H9 (cell line): ENCODE measurements around the gene PLD5. TPM values are rescaled to one million over a fixed set of nuclear protein-coding genes. Genes with fewer than 3 reads are reported as not detected.

Experiments used
- DNase-seq: peaks from one replicate; pipeline ENCODE4 v3.0.0-alpha.2; 2017
- H2AFZ ChIP-seq: one replicate; pipeline ENCODE4 v1.6.1; 2013; ENCODE audit warnings: mild to moderate bottlenecking, low read length, control low read depth, moderate library complexity
- H2AK5ac ChIP-seq: 2 replicates; pipeline ENCODE4 v1.6.1; 2013; ENCODE audit warnings: low read length, control low read depth, mixed read lengths; ENCODE audit not compliant: insufficient read length
- H2BK120ac ChIP-seq: one replicate; pipeline ENCODE4 v1.6.1; 2013; ENCODE audit warnings: low read depth, mild to moderate bottlenecking, low read length, control low read depth, inconsistent platforms; ENCODE audit not compliant: poor library complexity, severe bottlenecking
- H2BK12ac ChIP-seq: 2 replicates; pipeline ENCODE4 v1.6.1; 2013; ENCODE audit warnings: low read length, control low read depth, mixed read lengths, low read depth; ENCODE audit not compliant: insufficient read length
- H2BK15ac ChIP-seq: 2 replicates; pipeline ENCODE4 v1.6.1; 2013; ENCODE audit warnings: low read depth, low read length, control low read depth
- H2BK20ac ChIP-seq: one replicate; pipeline ENCODE4 v1.6.1; 2013; ENCODE audit warnings: low read depth, mild to moderate bottlenecking, low read length, control low read depth, inconsistent platforms; ENCODE audit not compliant: poor library complexity, severe bottlenecking
- H2BK5ac ChIP-seq: 2 replicates; pipeline ENCODE4 v1.6.1; 2013; ENCODE audit warnings: low read length, control low read depth, mixed read lengths; ENCODE audit not compliant: insufficient read length
- H3K14ac ChIP-seq: 2 replicates; pipeline ENCODE4 v1.6.1; 2013; ENCODE audit warnings: low read length, control low read depth; ENCODE audit not compliant: insufficient read depth
- H3K18ac ChIP-seq: 2 replicates; pipeline ENCODE4 v1.6.1; 2013; ENCODE audit warnings: low read depth, mild to moderate bottlenecking, mixed read lengths, low read length, control low read depth; ENCODE audit not compliant: insufficient read length
- H3K23ac ChIP-seq: 2 replicates; pipeline ENCODE4 v1.6.1; 2013; ENCODE audit warnings: low read length, control low read depth, mixed read lengths, low read depth; ENCODE audit not compliant: insufficient read length
- H3K23me2 ChIP-seq: 2 replicates; pipeline ENCODE4 v1.6.1; 2013; ENCODE audit warnings: low read depth, mild to moderate bottlenecking, mixed read lengths, low read length, control low read depth; ENCODE audit not compliant: insufficient read length, poor library complexity, severe bottlenecking
- H3K27ac ChIP-seq: 2 replicates; pipeline ENCODE4 v1.5.1; 2013; ENCODE audit warnings: low read length, control low read depth, mixed read lengths, low read depth; ENCODE audit not compliant: insufficient read length
- H3K27me3 ChIP-seq: 2 replicates; pipeline ENCODE4 v1.6.1; 2013; ENCODE audit warnings: low read length, control low read depth, inconsistent platforms; ENCODE audit not compliant: insufficient read depth
- H3K4ac ChIP-seq: 2 replicates; pipeline ENCODE4 v1.6.1; 2013; ENCODE audit warnings: low read depth, mild to moderate bottlenecking, control low read depth, inconsistent platforms, low read length, moderate library complexity
- H3K4me1 ChIP-seq: 2 replicates; pipeline ENCODE4 v1.6.1; 2013; ENCODE audit warnings: low read length, control low read depth, inconsistent platforms; ENCODE audit not compliant: insufficient read depth
- H3K4me2 ChIP-seq: 2 replicates; pipeline ENCODE4 v1.6.1; 2013; ENCODE audit warnings: low read length, control low read depth, mixed read lengths; ENCODE audit not compliant: insufficient read length, insufficient read depth
- H3K56ac ChIP-seq: 2 replicates; pipeline ENCODE4 v1.6.1; 2013; ENCODE audit warnings: low read depth, mild to moderate bottlenecking, mixed read lengths, low read length, control low read depth; ENCODE audit not compliant: insufficient read length
- H3K79me1 ChIP-seq: 2 replicates; pipeline ENCODE4 v1.6.1; 2013; ENCODE audit warnings: low read depth, mild to moderate bottlenecking, moderate library complexity, low read length, control low read depth, inconsistent platforms; ENCODE audit not compliant: insufficient read depth, poor library complexity, severe bottlenecking
- H3K79me2 ChIP-seq: 2 replicates; pipeline ENCODE4 v1.6.1; 2013; ENCODE audit warnings: low read length, control low read depth, inconsistent platforms; ENCODE audit not compliant: insufficient read depth
- H3K9ac ChIP-seq: 2 replicates; pipeline ENCODE4 v1.6.1; 2013; ENCODE audit warnings: low read length, control low read depth, mixed read lengths; ENCODE audit not compliant: insufficient read length; ENCODE audit errors: extremely low read depth
- H3K9me3 ChIP-seq: one replicate; pipeline ENCODE4 v1.6.1; 2013; ENCODE audit warnings: low read depth, low read length, inconsistent platforms; ENCODE audit not compliant: control insufficient read depth
- H3T11ph ChIP-seq: one replicate; pipeline ENCODE4 v1.6.1; 2013; ENCODE audit warnings: mild to moderate bottlenecking, low read length, control low read depth, inconsistent platforms
- H4K20me1 ChIP-seq: one replicate; pipeline ENCODE4 v1.6.1; 2013; ENCODE audit not compliant: control insufficient read depth, insufficient read length, insufficient read depth
- H4K5ac ChIP-seq: 2 replicates; pipeline ENCODE4 v1.6.1; 2013; ENCODE audit warnings: low read depth, mild to moderate bottlenecking, mixed read lengths, low read length, control low read depth; ENCODE audit not compliant: insufficient read length
- H4K8ac ChIP-seq: replicated peaks from 2 replicates; pipeline ENCODE4 v1.6.1; 2013; ENCODE audit warnings: low read length, control low read depth, mixed read lengths, low read depth; ENCODE audit not compliant: insufficient read length
- H4K91ac ChIP-seq: 2 replicates; pipeline ENCODE4 v1.6.1; 2013; ENCODE audit warnings: low read depth, mild to moderate bottlenecking, moderate library complexity, mixed read lengths, low read length, control low read depth; ENCODE audit not compliant: insufficient read length
- H3K27ac Mint-ChIP-seq, 3 experiments: 2 replicates in 2 of 3; 3 replicates in 1 of 3; pipeline ENCODE4 v1.8.0; 2020 to 2021; ENCODE audit warnings: mixed read lengths in 3 of 3, mild to moderate bottlenecking in 1 of 3, moderate library complexity in 1 of 3
- H3K27me3 Mint-ChIP-seq: 2 replicates; pipeline ENCODE4 v1.8.0; 2021; ENCODE audit warnings: low read depth, mild to moderate bottlenecking, moderate library complexity, mixed read lengths
- H3K36me3 Mint-ChIP-seq, 3 experiments: 2 replicates in 2 of 3; 3 replicates in 1 of 3; pipeline ENCODE4 v1.8.0; 2020 to 2021; ENCODE audit warnings: low read depth in 3 of 3, mixed read lengths in 3 of 3; ENCODE audit not compliant: insufficient read depth in 1 of 3
- H3K4me1 Mint-ChIP-seq, 2 experiments: 2 replicates each; pipeline ENCODE4 v1.8.0; 2020; ENCODE audit warnings: mixed read lengths in 2 of 2
- H3K4me3 Mint-ChIP-seq, 2 experiments: 2 replicates in 1 of 2; 3 replicates in 1 of 2; pipeline ENCODE4 v1.8.0; 2020 to 2021; ENCODE audit warnings: mild to moderate bottlenecking in 2 of 2, mixed read lengths in 2 of 2, moderate library complexity in 1 of 2
- H3K9me3 Mint-ChIP-seq, 2 experiments: 2 replicates in 1 of 2; 3 replicates in 1 of 2; pipeline ENCODE4 v1.8.0; 2020; ENCODE audit warnings: mild to moderate bottlenecking in 2 of 2, mixed read lengths in 2 of 2, moderate library complexity in 1 of 2
- WGBS: extraction: QIAGEN DNeasy Blood & Tissue Kit; methylation state at CpG from one replicate; pipeline ENCODE4 v1.1.7; 2013; ENCODE audit warnings: missing lambda C conversion rate, low lambda C conversion rate, mixed read lengths; ENCODE audit not compliant: insufficient read length; ENCODE audit errors: extremely low coverage; 5-methylcytosine and 5-hydroxymethylcytosine counted together
- total RNA-seq: library from RNA; stranded (reverse); gene quantifications from 2 replicates; pipeline ENCODE4 v1.2.1, GENCODE V29; 2021
- TF ChIP-seq, protein P1 (sequence below): fragments of 200-600 bp; sonication (generic); conservative IDR thresholded peaks from 3 replicates; pipeline ENCODE4 v1.8.0; 2021; ENCODE audit warnings: antibody characterized with exemption, mild to moderate bottlenecking

The PLD5 gene
- total RNA-seq, 1 experiment from 2014 or later = 5.2 TPM

- no peaks in the 10 kb centered on the region for H3K27me3 ChIP-seq
- H3T11ph ChIP-seq = no peak overlapping the region
- no peak overlapping the region for H2BK15ac ChIP-seq
- Mint-ChIP-seq H3K36me3 (no peaks in the 10 kb centered on the region), H3K27me3 (no peaks in the 10 kb centered on the region), H3K9me3 (no peaks in the 10 kb centered on the region), H3K27ac (peak overlapping the region in 2 of 3 experiments; percentile 11 to 53; a peak in 3 of 7 replicates), H3K4me1 (peaks cover 16 to 24% of the 10 kb centered on the region in 2 experiments), H3K4me3 (no peak overlapping the region)
- H4K91ac ChIP-seq = no peak overlapping the region
- no peak overlapping the region for H3K27ac ChIP-seq
- H2BK20ac ChIP-seq = no peak overlapping the region
- no peak overlapping the region for H2AK5ac ChIP-seq
- no peak overlapping the region for H3K18ac ChIP-seq
- no peaks in the 10 kb centered on the region for H3K79me2 ChIP-seq
- no peak overlapping the region for H2AFZ ChIP-seq
- H3K4me2 ChIP-seq = no peak overlapping the region
- no peak overlapping the region for H2BK120ac ChIP-seq
- H4K8ac ChIP-seq = no peak overlapping the region
- H3K4ac ChIP-seq = no peak overlapping the region
- H3K79me1 ChIP-seq = no peaks in the 10 kb centered on the region
- H3K9ac ChIP-seq = no peak overlapping the region
- H2BK12ac ChIP-seq = no peak overlapping the region
- H3K23me2 ChIP-seq = no peaks in the 10 kb centered on the region
- H3K14ac ChIP-seq = no peak overlapping the region
- H3K9me3 ChIP-seq = no peaks in the 10 kb centered on the region
- no peak overlapping the region for H3K23ac ChIP-seq
- no peak for DNase-seq
- H4K5ac ChIP-seq = no peak overlapping the region
- TF ChIP-seq, protein P1, sequence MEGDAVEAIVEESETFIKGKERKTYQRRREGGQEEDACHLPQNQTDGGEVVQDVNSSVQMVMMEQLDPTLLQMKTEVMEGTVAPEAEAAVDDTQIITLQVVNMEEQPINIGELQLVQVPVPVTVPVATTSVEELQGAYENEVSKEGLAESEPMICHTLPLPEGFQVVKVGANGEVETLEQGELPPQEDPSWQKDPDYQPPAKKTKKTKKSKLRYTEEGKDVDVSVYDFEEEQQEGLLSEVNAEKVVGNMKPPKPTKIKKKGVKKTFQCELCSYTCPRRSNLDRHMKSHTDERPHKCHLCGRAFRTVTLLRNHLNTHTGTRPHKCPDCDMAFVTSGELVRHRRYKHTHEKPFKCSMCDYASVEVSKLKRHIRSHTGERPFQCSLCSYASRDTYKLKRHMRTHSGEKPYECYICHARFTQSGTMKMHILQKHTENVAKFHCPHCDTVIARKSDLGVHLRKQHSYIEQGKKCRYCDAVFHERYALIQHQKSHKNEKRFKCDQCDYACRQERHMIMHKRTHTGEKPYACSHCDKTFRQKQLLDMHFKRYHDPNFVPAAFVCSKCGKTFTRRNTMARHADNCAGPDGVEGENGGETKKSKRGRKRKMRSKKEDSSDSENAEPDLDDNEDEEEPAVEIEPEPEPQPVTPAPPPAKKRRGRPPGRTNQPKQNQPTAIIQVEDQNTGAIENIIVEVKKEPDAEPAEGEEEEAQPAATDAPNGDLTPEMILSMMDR = no peak
- peaks cover 4% of the 10 kb centered on the region for H3K4me1 ChIP-seq
- WGBS = no CpG with 5 or more reads among the region's 6 CpGs
- H3K56ac ChIP-seq = no peak overlapping the region
- no peaks in the 10 kb centered on the region for H4K20me1 ChIP-seq
- H2BK5ac ChIP-seq = no peak overlapping the region
Measured at GRCh38 chr1:242242983-242243382, 281.5 kb downstream of the PLD5 start.
